Activated naive CD8-positive, alpha-beta T cell treated with anti-CD3 and anti-CD28 coated beads for 36 hours (primary cell): ENCODE results near the gene TEX51. TPM values are rescaled to one million over a fixed set of nuclear protein-coding genes. Genes with fewer than 3 reads are reported as not detected.
A peak's percentile ranks its signal among the peaks of the same experiment; 100 is the strongest.

Experiments used
- DNase-seq: peaks from one replicate; pipeline ENCODE4 v3.0.0; 2021
- H3K27ac Mint-ChIP-seq: one replicate; pipeline ENCODE4 v1.8.0; 2022; ENCODE audit warnings: mild to moderate bottlenecking, moderate library complexity, mixed read lengths
- H3K27me3 Mint-ChIP-seq: one replicate; pipeline ENCODE4 v1.8.0; 2022; ENCODE audit warnings: mild to moderate bottlenecking, mixed read lengths
- H3K36me3 Mint-ChIP-seq: one replicate; pipeline ENCODE4 v1.8.0; 2021; ENCODE audit warnings: mild to moderate bottlenecking, mixed read lengths
- H3K4me1 Mint-ChIP-seq: one replicate; pipeline ENCODE4 v1.8.0; 2021; ENCODE audit warnings: mixed read lengths
- H3K4me3 Mint-ChIP-seq: one replicate; pipeline ENCODE4 v1.8.0; 2022; ENCODE audit warnings: mild to moderate bottlenecking, moderate library complexity, mixed read lengths
- H3K9me3 Mint-ChIP-seq: one replicate; pipeline ENCODE4 v1.8.0; 2022; ENCODE audit warnings: mixed read lengths
- total RNA-seq, 2 experiments: library from RNA; stranded (reverse); gene quantifications; one replicate each; pipeline ENCODE4 v1.2.3, GENCODE V29; 2021

The TEX51 gene
- total RNA-seq, 2 experiments from 2014 or later: not detected

DNA sequence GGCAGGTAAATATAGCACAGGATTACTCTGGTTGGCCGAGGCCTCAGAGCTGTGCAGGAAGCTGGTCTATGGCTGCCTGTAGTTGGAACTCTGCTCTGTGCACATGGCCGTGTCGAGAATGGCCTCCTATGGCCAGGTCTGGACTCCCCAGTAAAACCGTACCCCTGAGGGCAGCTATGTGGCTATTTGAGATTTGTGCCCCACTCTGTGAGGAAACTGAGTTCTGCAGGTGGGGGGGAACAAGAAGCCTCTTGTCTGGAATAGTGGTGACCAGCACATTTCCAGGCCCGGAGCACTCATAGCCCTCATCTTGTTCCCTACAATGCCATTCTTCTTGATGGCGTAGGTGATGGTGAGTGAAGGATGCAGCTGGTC lies 15.0 kb upstream of the TEX51 start:
- Mint-ChIP-seq H3K27ac (no peak overlapping the region), H3K4me1 (peaks cover 2% of the 10 kb centered on the region), H3K9me3 (no peaks in the 10 kb centered on the region), H3K4me3 (no peak overlapping the region), H3K36me3 (no peaks in the 10 kb centered on the region), H3K27me3 (peaks cover 23% of the 10 kb centered on the region)
- no peak for DNase-seq

DNA sequence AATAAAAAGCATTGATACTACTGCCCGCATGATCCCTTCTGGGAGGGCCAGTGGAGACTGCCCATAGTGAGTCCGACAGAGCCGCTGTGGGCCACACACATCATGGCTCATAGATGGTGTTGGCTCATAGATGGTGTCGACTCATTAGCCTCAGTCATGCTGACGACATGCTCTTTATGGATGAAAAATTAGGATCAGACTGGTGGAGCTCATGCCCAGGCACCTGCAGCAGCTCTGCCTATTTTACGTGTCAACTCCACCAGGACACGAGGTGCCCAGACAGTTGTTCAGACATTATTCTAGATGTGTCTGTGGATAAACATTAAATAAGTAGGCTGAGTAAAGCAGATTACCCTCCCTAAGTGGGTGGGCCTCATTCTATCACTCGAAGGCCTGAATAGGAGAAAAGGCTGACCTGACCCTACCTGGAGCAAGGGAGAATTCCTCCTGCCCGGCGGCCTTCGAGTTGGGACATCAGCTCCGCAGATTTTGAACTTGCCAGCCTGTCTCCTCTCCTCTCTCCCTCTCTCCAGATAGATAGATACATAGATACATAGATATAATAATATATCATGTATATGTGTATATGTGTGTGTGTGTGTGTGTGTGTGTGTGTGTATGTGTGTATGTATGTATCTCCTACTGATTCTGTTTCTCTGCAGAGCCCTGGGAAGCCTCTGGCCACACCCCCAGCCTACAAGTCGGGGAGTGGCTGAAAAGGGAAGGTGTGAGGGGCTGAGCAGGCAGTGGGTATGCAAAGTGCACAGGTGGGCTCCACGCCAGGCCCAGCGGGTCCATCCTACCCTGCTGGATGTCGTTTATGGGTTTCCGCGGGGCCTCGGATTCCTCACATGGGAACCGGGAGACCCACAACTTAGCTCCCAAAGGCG lies 13.6 kb upstream of the TEX51 start:
- Mint-ChIP-seq H3K27ac (no peak overlapping the region), H3K9me3 (no peaks in the 10 kb centered on the region), H3K36me3 (no peaks in the 10 kb centered on the region), H3K27me3 (peaks cover 23% of the 10 kb centered on the region), H3K4me1 (peaks cover 2% of the 10 kb centered on the region), H3K4me3 (no peak overlapping the region)
- DNase-seq: no peak

DNA sequence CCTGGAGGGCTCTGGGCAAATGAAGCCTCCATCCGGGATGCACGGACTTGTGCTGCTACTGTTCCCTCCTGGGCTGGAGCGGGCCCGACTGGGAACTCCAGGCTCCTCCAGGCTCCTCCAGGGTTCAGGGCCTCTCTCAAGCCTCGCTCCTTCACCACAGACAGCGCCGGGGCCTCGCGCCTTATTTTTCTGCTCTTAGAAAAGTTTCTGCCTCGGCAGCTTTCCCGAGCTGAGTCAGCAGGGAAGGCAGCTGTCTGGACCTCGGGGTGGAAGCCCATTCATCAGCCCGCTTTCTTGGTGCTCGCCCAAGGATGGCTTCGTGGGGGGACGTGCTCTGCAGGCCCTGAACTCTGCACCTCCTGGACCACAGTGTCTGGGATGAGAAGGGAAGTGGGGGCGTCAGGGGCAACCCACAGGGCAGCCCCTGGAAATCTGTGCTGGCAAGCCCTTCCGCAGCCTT lies 12.9 kb upstream of the TEX51 start:
- H3K4me1 Mint-ChIP-seq: peaks cover 2% of the 10 kb centered on the region
- H3K4me3 Mint-ChIP-seq: no peak overlapping the region
- peaks cover 23% of the 10 kb centered on the region for H3K27me3 Mint-ChIP-seq
- H3K9me3 Mint-ChIP-seq: no peaks in the 10 kb centered on the region
- DNase-seq: no peak
- H3K27ac Mint-ChIP-seq: no peak overlapping the region
- H3K36me3 Mint-ChIP-seq: no peaks in the 10 kb centered on the region

DNA sequence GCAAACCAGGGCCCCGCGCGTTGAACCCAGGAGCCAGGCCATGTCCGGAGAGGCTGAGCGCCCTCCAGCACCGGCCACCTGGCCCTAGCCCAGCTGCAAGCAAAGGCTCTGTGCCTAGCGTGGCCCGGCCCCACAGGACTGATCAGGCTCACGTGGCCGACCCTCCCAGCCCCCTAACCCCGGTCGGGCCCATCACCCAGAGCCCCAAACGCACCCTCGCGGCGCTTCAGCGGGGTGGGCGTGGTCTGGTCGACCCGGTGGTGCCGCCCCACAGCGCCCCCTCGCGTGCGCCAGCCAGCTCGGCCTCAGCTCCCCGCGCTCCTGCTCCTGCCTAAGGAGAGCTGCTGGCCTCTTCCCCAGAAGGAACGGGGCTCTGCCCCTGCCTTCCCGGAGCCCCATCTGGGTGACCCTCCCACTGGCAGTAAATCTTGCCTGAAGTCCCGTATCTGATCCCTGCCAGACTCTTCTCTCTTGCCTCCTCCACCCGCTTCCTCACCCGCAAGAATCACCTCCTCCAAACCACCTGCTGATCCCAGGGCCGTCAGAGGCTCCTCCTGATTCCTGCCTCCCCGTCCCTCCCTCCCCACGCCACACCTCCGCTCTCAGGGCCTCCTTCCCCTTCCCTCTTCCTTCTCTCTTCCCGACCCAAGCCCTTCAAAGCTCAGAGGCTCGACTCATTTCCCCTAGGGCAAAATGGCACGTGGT lies 12.3 kb upstream of the TEX51 start:
- H3K27me3 Mint-ChIP-seq: peaks cover 23% of the 10 kb centered on the region
- no peak overlapping the region for H3K4me3 Mint-ChIP-seq
- no peaks in the 10 kb centered on the region for H3K36me3 Mint-ChIP-seq

DNA sequence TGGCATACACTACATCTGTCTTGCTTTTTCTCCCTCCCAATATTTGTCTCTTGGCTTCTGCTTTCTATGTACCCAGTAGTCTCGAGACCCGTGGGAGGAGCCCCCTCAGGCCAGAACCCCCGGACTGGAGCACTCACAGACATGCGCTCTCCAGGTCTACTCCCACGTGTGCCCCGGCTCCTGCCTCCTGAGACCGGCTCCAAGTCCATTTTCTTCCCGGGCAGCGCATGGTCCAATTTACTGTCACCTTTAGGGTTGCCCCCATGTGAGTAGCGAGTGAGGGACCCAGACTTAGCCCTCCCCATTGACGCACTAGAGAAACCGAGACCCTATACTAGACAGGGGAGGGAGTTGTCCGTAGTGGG lies 11.8 kb upstream of the TEX51 start:
- no peak overlapping the region for H3K27ac Mint-ChIP-seq
- H3K9me3 Mint-ChIP-seq: no peaks in the 10 kb centered on the region
- no peak overlapping the region for H3K4me3 Mint-ChIP-seq
- H3K27me3 Mint-ChIP-seq: peaks cover 23% of the 10 kb centered on the region
- no peaks in the 10 kb centered on the region for H3K36me3 Mint-ChIP-seq
- DNase-seq: no peak
- H3K4me1 Mint-ChIP-seq: peaks cover 2% of the 10 kb centered on the region

More for the DNA sequence above, 12.3 kb upstream of the TEX51 start:
- Mint-ChIP-seq H3K4me1 (peaks cover 2% of the 10 kb centered on the region), H3K9me3 (no peaks in the 10 kb centered on the region), H3K27ac (no peak overlapping the region)
- DNase-seq: peak; percentile 77

DNA sequence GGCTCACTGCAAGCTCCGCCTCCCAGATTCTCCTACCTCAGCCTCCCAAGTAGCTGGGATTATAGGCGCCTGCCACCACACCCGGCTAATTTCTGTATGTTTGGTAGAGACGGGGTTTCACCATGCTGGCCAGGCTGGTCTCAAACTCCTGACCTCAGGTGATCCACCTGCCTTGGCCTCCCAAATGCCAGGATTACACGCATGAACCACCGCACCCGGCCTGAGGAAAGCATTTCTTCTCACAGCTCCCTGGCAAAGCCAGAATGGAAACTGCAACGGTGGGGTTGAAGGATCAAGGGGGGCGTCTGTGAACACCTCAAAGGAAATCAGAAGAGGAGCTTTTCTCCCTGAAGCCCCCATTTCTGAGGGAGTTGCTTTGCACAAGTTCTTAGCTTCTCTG lies 11.2 kb upstream of the TEX51 start:
- no peak overlapping the region for H3K27ac Mint-ChIP-seq
- H3K36me3 Mint-ChIP-seq: no peaks in the 10 kb centered on the region
- H3K4me3 Mint-ChIP-seq: no peak overlapping the region
- peaks cover 23% of the 10 kb centered on the region for H3K27me3 Mint-ChIP-seq
- H3K4me1 Mint-ChIP-seq: peaks cover 2% of the 10 kb centered on the region
- H3K9me3 Mint-ChIP-seq: no peaks in the 10 kb centered on the region
- no peak for DNase-seq

DNA sequence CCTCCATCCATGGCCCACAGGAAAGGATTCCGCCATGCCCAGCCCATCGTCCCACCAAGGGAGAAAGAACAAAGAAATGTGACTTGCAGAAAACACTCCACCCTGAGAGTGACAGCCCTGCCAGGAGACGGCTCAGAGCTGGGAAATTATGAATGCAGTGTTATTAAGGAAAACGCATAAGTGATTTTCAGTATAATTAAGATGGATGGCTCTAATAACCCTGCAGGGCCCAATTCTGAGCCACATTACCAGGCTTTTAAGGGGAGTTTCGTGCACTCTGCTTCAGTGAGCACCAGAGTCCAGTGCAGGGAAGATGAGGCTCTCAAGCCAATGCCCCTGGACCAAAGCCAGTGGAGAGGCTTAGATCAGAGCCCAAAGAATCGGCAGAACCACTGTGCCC lies 10.6 kb upstream of the TEX51 start:
- Mint-ChIP-seq H3K4me1 (peaks cover 2% of the 10 kb centered on the region), H3K27ac (no peak overlapping the region), H3K27me3 (peaks cover 23% of the 10 kb centered on the region), H3K9me3 (no peaks in the 10 kb centered on the region), H3K4me3 (no peak overlapping the region), H3K36me3 (no peaks in the 10 kb centered on the region)
- no peak for DNase-seq

DNA sequence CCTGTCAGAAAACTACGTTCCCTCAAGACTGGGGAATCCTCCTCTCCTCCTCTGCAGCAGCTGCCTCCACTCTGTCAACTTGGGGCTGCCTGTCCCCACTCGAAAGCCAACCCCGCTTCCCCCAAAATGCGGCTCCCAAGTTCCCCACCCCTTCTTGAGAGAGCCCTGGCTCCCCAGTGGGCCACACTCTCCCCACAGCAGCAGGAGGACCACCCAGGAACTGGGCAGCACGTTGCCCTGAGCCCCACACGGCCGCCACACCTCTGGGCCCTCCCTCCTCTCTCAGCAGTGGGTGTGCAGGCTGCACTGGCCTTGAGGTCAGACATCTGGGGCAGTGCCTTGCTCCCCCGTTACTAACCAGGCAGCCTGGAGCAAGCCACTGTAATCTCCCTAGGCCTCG lies 9.6 kb upstream of the TEX51 start:
- peaks cover 2% of the 10 kb centered on the region for H3K4me1 Mint-ChIP-seq
- H3K4me3 Mint-ChIP-seq: no peak overlapping the region
- H3K36me3 Mint-ChIP-seq: no peaks in the 10 kb centered on the region
- peaks cover 23% of the 10 kb centered on the region for H3K27me3 Mint-ChIP-seq
- no peak overlapping the region for H3K27ac Mint-ChIP-seq
- DNase-seq: no peak
- no peaks in the 10 kb centered on the region for H3K9me3 Mint-ChIP-seq

DNA sequence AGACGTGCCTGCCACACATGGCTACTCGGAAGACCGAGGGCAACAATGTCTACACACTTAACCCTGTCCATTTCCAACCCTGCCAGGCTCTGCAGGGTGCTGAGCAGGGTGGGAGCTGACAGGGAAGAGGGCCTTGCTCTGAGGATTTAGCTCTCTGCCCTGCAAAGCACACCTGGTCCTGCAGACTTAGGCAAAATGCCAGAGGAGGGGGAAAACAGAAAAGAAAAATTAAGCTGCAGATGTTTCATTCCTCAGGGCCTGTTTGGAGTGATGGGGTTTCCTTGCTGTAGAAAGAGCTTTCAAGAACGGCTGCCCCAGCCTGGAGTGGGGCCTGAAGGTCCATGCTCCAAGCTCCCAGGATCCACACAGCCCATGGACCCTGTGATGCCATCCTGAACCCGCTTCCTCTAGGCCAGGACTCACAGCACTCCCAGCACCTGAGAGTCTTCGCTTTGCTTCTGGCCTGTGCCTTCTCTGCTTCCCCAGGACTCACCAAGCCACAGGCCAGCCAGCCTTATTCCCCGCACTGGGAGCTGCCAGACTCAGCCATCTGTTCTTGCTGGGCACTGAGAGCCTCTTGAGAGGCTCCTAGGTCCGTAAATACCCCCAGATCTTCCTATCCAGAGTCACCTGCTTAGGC lies 9.1 kb upstream of the TEX51 start:
- Mint-ChIP-seq H3K27ac (no peak overlapping the region), H3K36me3 (no peaks in the 10 kb centered on the region), H3K4me3 (no peak overlapping the region), H3K9me3 (no peaks in the 10 kb centered on the region), H3K27me3 (peaks cover 23% of the 10 kb centered on the region), H3K4me1 (peaks cover 2% of the 10 kb centered on the region)
- DNase-seq: no peak

DNA sequence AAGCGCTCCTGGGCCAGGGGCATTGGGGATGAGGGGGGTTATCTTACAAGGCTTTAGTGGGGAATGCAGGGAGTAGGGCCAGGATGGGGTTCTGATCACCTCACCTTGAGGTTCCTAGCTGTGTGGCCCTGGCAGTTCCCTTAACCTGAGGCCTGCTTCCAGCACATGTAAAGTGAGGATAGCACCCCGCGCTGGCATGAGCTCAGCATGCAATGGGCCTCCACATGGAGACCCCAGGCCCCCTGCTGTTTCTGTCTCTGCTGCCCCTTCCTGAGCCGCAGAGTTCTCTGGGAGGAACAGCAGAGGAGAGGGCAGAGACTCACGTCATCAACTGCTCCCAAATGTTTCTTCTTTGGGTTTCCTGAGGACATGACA lies 8.6 kb upstream of the TEX51 start:
- H3K27me3 Mint-ChIP-seq: peaks cover 18% of the 10 kb centered on the region
- no peak for DNase-seq
- H3K4me3 Mint-ChIP-seq: no peak overlapping the region
- H3K4me1 Mint-ChIP-seq: peaks cover 2% of the 10 kb centered on the region
- H3K27ac Mint-ChIP-seq: no peak overlapping the region
- no peaks in the 10 kb centered on the region for H3K36me3 Mint-ChIP-seq
- H3K9me3 Mint-ChIP-seq: no peaks in the 10 kb centered on the region

DNA sequence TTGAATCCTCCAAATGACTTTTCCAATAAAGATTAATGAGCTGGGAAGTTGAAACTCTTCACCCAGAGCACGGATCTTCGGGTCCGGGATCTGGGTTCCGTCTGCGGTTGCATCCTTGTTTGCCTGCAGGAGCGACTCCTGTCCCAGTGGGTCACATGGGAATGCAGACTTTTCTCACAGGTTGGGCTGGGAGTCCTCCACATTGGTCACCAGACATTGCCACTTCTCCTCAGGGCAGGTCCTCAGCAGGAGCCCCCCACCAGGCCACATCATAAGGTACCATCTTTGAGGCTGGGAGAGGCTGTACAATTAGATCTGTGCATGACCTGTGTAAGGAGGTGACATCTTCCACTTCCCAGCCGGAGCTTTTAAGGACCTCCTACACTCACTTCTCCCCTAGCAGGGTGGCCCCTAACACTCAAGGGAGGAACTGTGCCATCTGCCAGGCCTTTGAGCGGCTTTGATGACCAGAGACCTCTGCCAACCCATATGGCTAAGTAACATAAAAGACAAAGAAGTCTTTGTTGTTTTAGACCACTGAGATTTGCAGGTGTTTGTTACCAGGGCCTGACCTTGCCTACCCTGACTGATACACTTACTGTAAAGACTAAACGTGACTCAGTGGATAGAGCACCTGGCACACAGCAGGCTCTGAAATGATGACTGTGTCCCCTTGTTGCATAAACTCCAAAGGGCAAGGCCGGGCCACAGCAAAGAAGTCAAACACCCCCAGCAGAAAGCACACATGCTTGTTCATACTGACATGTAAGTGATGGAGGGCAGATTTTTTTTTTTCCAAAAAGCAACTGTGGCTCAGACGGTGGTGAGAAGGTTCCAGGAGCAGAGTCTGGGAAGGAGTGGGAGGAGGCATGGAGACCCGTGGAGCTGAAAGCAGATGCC lies 7.9 kb upstream of the TEX51 start:
- Mint-ChIP-seq H3K36me3 (no peaks in the 10 kb centered on the region), H3K4me3 (no peak overlapping the region), H3K27ac (no peak overlapping the region), H3K4me1 (peaks cover 2% of the 10 kb centered on the region), H3K9me3 (no peaks in the 10 kb centered on the region), H3K27me3 (peaks cover 17% of the 10 kb centered on the region)
- no peak for DNase-seq

DNA sequence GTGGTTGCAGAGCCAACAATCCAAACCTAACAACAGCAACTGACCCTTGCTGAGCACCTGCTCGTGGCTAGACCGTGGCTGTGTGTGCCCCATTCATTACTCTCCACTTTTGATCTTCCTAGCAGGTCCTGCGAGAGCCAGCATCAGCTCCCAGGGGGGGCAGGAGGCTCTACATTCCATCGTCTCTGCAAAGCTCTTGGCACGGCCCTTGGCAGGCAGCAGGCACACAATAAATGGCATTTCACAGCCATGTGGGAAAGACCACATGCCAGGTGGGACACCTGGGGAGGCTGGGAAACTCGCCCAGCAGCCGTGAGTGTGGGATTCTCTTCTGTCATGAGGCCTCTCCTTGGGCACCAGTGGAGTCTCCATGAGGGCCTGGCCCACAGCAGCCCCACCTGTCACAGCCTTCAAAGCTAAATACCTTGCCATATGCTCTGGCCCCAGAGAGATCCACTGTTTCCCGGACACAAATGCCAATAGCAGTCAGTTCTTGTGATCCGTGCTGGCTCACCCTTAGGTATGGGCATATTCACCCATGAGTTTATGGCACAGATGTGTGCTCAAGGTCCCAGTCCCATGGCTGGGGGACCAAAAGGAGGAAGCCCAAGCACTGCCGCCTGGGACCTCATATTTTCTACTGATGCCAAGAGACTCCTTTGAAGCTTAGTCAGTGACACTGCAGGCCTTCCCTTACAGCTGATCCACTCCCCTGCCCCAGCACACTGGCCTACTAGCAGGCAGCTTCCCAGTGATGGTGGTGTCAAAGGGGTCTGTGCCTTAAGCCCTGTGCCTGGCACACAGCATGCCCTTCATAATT lies 6.8 kb upstream of the TEX51 start:
- no peak overlapping the region for H3K4me3 Mint-ChIP-seq

DNA sequence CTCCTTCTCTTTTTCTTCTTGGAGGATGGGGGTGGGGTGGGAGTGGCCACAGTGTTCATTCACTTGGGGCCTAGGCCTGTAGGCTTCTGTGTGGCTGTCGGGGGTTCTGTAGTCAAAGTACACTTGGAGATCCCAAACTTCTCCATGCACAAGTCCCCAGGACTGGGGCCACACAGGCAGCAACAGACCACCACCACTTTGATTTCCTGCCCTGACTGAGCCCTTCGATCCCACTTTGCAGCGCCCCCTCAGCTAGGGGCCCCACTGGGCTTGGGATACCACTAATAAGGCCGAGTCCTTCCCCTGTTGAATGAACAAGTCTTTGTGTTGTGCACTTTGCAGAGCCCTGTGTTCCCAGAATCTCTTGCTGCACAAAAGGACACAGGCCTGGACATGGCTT lies 5.5 kb upstream of the TEX51 start:
- Mint-ChIP-seq H3K27ac (no peak overlapping the region), H3K36me3 (no peaks in the 10 kb centered on the region), H3K4me1 (no peaks in the 10 kb centered on the region), H3K9me3 (no peaks in the 10 kb centered on the region), H3K4me3 (no peak overlapping the region), H3K27me3 (no peaks in the 10 kb centered on the region)
- DNase-seq: no peak

More for the DNA sequence above, 6.8 kb upstream of the TEX51 start:
- Mint-ChIP-seq H3K27me3 (peaks cover 11% of the 10 kb centered on the region), H3K9me3 (no peaks in the 10 kb centered on the region), H3K27ac (no peak overlapping the region), H3K4me1 (no peaks in the 10 kb centered on the region), H3K36me3 (no peaks in the 10 kb centered on the region)
- no peak for DNase-seq

DNA sequence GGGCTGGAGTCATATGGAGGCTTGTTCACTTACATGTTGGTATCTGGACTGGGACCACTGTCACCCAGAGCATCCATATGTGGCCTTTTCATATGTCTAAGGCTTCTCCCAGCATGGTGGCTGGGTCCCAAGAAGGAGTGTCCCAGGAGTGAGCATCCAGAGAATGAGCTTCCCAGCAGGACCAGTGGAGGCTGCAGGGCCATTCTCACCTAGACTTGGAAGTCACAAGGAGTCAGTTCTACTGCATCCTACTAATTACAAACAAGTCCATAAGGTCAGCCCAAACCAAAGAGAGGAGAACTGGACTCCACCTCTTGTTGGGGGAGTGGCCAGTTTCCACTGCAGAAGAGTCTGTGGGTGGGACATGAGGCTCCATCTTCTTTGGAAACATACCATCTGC lies 5.1 kb upstream of the TEX51 start:
- DNase-seq: no peak

More for the DNA sequence above, 5.1 kb upstream of the TEX51 start:
- Mint-ChIP-seq H3K27me3 (no peaks in the 10 kb centered on the region), H3K36me3 (no peaks in the 10 kb centered on the region), H3K9me3 (no peaks in the 10 kb centered on the region), H3K4me1 (no peaks in the 10 kb centered on the region), H3K4me3 (no peak overlapping the region), H3K27ac (no peak overlapping the region)
